GM18517 (cell line): ENCODE measurements around the gene MACROH2A1.

Experiments used
- ATAC-seq: cut with Tn5 transposase; IDR thresholded peaks from one replicate; pipeline ENCODE4 v1.9.1; 2021; ENCODE audit warnings: mild to moderate bottlenecking, moderate library complexity; ENCODE audit not compliant: unreplicated experiment

MACROH2A1 gene

GRCh38 chr5:135357685-135358084 is 41.3 kb downstream of the MACROH2A1 start:
- ATAC-seq: no peak

- ATAC-seq: no peak
These were observed 42.3 kb downstream of the MACROH2A1 start for GRCh38 chr5:135356522-135357318.

GRCh38 chr5:135355169-135355568 is 43.9 kb downstream of the MACROH2A1 start:
- ATAC-seq: no peak

GRCh38 chr5:135353952-135354721 is 44.9 kb downstream of the MACROH2A1 start:
- no peak for ATAC-seq

GRCh38 chr5:135350536-135350935 is 48.5 kb downstream of the MACROH2A1 start:
- ATAC-seq: no peak

- ATAC-seq: no peak
These were observed 49.1 kb downstream of the MACROH2A1 start for GRCh38 chr5:135349886-135350285.

GRCh38 chr5:135349451-135349850 is 49.6 kb downstream of the MACROH2A1 start:
- no peak for ATAC-seq

GRCh38 chr5:135348918-135349317 is 50.1 kb downstream of the MACROH2A1 start:
- no peak for ATAC-seq

GRCh38 chr5:135347392-135347791 is 51.6 kb downstream of the MACROH2A1 start:
- ATAC-seq: no peak

- no peak for ATAC-seq
These were observed 52.9 kb downstream of the MACROH2A1 start for GRCh38 chr5:135345956-135346731.

GRCh38 chr5:135344349-135344748 is 54.7 kb downstream of the MACROH2A1 start:
- no peak for ATAC-seq

- no peak for ATAC-seq
These were observed 55.6 kb downstream of the MACROH2A1 start for GRCh38 chr5:135343413-135343812.

GRCh38 chr5:135342551-135342875 is 56.5 kb downstream of the MACROH2A1 start:
- no peak for ATAC-seq

- ATAC-seq: no peak
These were observed 57.1 kb downstream of the MACROH2A1 start for GRCh38 chr5:135341696-135342550.

GRCh38 chr5:135341016-135341666 is 57.9 kb downstream of the MACROH2A1 start:
- ATAC-seq: no peak

GRCh38 chr5:135340568-135340967 is 58.5 kb downstream of the MACROH2A1 start:
- ATAC-seq: no peak

GRCh38 chr5:135339623-135340022 is 59.4 kb downstream of the MACROH2A1 start:
- no peak for ATAC-seq

GRCh38 chr5:135339189-135339588 is 59.8 kb downstream of the MACROH2A1 start:
- ATAC-seq: no peak

- ATAC-seq: no peak
These were observed 62.0 kb downstream of the MACROH2A1 start for GRCh38 chr5:135337064-135337463.
